Skeletal muscle satellite cell (primary cell): ENCODE measurements around the gene GPC6.

Experiments
- H3K27me3 ChIP-seq: 2 replicates; pipeline ENCODE4 v1.7.0; 2013; ENCODE audit warnings: low read length; ENCODE audit not compliant: control insufficient read depth, insufficient read depth
- H3K36me3 ChIP-seq: 2 replicates; pipeline ENCODE4 v1.7.0; 2013; ENCODE audit warnings: mild to moderate bottlenecking, control low read depth, low read length; ENCODE audit not compliant: insufficient read depth
- H3K4me1 ChIP-seq: 2 replicates; pipeline ENCODE4 v1.7.0; 2013; ENCODE audit warnings: low read length; ENCODE audit not compliant: control insufficient read depth, insufficient read depth
- H3K4me2 ChIP-seq: 2 replicates; pipeline ENCODE4 v1.7.0; 2013; ENCODE audit warnings: mild to moderate bottlenecking, low read length
- H3K4me3 ChIP-seq: 2 replicates; pipeline ENCODE4 v1.7.0; 2013; ENCODE audit warnings: low read length
- H3K9ac ChIP-seq: 2 replicates; pipeline ENCODE4 v1.7.0; 2013; ENCODE audit warnings: mild to moderate bottlenecking, low read depth, low read length, moderate library complexity
- H3K9me3 ChIP-seq: replicated peaks from 2 replicates; pipeline ENCODE4 v1.7.0; 2013; ENCODE audit warnings: mild to moderate bottlenecking, control low read depth, low read length

GPC6 gene

DNA sequence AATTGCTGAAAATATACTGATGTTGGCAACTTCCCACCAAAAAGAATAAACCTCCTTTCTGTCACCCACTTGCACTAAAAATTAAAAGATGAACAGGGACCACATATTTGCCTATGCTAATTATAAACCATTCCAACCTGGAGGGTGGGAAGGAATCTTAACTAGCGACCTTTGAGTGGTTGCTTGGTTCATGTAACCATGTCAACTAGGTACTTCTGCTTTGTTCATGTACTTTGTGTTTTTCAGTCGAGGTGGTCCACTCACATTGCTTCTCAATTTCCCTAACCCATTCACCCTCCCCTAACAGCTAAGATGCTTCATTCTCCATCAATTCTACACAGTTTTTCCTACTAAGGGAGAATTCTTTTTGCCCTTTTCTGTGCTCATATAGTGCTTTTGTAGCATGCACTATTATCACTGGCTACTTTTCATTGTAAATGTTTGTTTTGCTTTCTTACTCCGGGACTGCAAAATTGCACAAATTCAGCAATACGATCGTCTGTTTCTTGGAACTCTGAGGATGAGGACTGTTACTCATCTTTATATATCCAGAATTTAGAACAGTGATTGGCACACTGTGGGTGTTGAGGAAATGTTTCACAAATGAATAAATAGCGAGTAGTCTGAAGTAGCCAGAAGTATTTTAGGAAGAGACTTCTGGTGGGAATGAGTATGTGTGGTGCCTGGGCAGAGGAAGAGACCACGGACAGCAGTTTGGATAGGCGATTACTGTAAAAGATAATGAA is 187.5 kb downstream of the GPC6 start:
- Histone ChIP-seq H3K9ac (no peak overlapping the region), H3K4me1 (peaks cover 22% of the 10 kb centered on the region), H3K4me3 (peak overlapping the region; percentile 28), H3K36me3 (no peaks in the 10 kb centered on the region), H3K27me3 (no peaks in the 10 kb centered on the region), H3K4me2 (peak overlapping the region; percentile 61), H3K9me3 (no peaks in the 10 kb centered on the region)

DNA sequence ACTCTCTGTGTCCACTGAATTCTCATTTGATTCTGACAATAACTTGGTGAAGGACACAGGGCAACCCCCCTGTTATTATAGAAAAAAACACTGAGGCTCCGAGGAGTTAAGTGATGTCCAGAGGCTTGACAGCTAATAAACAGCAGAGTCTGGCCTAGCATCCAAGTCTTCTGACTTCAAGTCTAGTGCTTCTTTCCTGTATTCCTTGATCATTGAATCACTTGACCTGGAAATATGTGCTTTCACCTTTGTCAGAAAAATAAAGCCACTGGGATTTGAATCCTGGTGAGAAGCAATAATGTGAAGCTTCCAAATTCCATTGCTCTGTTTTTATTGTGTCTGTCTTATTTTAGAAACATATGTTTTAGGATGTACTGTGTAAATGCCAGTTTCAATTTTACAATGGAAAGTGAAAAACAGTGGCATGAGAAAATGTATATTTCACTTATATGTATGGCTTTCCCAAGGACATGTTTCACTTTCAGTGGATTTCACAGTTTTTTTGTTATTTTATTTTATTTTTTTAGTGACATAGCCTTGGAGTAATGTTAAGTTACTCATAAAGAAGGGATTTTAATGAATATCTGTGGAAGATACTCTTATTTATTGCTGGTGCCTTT is 190.2 kb downstream of the GPC6 start:
- no peak overlapping the region for H3K4me3 ChIP-seq
- no peaks in the 10 kb centered on the region for H3K27me3 ChIP-seq
- H3K9me3 ChIP-seq, result no peaks in the 10 kb centered on the region
- no peak overlapping the region for H3K9ac ChIP-seq
- peak overlapping the region; percentile 48 for H3K4me2 ChIP-seq
- H3K36me3 ChIP-seq, result no peaks in the 10 kb centered on the region
- peaks cover 22% of the 10 kb centered on the region for H3K4me1 ChIP-seq

DNA sequence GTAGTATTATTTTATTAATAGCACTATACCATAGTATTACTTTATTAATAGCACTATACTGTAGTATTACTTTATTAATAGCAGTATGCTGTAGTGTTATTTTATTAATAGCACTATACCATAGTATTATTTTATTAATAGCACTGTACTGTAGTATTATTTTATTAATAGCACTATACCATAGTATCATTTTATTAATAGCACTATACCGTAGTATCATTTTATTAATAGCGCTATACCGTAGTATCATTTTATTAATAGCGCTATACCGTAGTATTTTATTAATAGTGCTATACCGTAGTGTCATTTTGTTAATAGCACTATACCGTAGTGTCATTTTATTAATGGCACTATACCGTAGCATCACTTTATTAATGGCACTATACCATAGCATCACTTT is 191.8 kb downstream of the GPC6 start:
- no peaks in the 10 kb centered on the region for H3K27me3 ChIP-seq
- no peak overlapping the region for H3K4me3 ChIP-seq
- H3K4me2 ChIP-seq, result no peak overlapping the region
- no peak overlapping the region for H3K9ac ChIP-seq
- peaks cover 22% of the 10 kb centered on the region for H3K4me1 ChIP-seq
- no peaks in the 10 kb centered on the region for H3K36me3 ChIP-seq
- H3K9me3 ChIP-seq, result no peaks in the 10 kb centered on the region

- Histone ChIP-seq H3K27me3 (no peaks in the 10 kb centered on the region), H3K9ac (no peak overlapping the region), H3K4me2 (no peak overlapping the region), H3K4me1 (peaks cover 11% of the 10 kb centered on the region), H3K36me3 (no peaks in the 10 kb centered on the region), H3K4me3 (no peak overlapping the region), H3K9me3 (no peaks in the 10 kb centered on the region)
These were observed 193.6 kb downstream of the GPC6 start for GRCh38 chr13:93420206-93420605.

DNA sequence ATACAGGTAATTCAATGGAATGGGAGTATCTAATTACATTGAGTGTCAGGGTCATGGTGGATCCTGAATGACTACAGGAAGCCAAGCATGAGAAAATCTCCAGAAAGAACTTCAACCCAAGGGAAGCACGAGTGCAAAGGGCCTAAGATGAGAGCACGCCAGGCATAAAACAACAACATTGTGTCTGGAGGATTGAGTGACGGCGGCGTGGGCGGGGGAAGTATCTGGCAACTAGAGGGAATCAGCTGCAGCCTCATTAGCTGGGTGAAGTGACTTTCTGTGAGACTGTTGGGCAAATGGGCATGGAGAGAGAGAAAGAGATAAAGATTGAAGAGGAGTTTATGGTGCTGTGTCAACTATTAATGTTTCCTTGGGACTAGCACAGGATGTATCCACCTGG is 194.3 kb downstream of the GPC6 start:
- Histone ChIP-seq H3K4me3 (no peak overlapping the region), H3K9ac (no peak overlapping the region), H3K9me3 (no peaks in the 10 kb centered on the region), H3K4me1 (peaks cover 11% of the 10 kb centered on the region), H3K36me3 (no peaks in the 10 kb centered on the region), H3K4me2 (no peak overlapping the region), H3K27me3 (no peaks in the 10 kb centered on the region)

DNA sequence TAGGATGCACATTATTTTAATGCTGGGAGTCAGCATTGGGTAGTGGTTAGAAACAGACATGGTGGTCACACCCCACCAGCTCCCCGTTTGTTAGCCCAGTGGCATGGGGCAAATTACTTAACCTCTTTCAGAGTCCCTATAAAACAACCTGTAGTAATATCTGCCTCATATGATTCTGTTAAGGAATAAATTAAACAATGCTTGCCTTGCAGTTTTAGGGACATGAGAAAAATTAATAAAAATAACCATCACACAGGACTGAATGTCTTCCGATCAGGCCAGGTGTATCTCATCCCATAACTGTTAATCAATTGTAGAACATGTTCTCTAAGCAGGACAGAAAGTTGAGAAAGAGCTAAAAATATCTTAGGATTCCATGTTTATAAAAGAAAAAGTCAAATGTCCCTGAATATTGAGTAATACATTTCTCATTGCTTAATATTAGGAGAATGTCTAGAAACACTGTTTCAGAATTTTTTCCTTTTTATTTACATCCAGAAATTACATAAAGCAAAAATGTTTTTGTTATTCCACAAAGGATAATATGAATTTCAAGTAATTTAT is 196.5 kb downstream of the GPC6 start:
- H3K4me3 ChIP-seq, result no peak overlapping the region
- no peaks in the 10 kb centered on the region for H3K36me3 ChIP-seq

DNA sequence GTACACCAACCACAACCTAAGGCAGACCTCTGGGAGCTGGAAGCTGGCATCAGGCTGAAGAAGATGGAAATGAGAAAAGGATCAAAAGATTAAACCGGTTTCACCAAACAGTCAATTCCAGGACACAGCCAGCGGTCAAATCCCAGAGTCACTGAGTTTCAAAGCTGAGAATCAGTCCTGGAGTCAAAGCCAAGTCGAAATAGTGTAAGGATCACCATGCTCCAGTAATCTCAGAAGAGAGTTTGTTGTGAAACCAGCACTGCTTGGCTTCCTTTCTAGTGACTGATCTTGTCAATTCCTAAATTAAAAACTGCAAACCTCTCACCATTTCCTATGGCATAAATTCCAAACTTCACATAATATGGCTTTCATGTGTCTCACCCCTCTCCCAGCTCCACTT is 198.8 kb downstream of the GPC6 start:
- no peaks in the 10 kb centered on the region for H3K36me3 ChIP-seq

More for the DNA sequence above, 196.5 kb downstream of the GPC6 start:
- no peak overlapping the region for H3K9ac ChIP-seq
- no peak overlapping the region for H3K4me2 ChIP-seq
- no peaks in the 10 kb centered on the region for H3K27me3 ChIP-seq
- H3K9me3 ChIP-seq, result no peaks in the 10 kb centered on the region
- no peaks in the 10 kb centered on the region for H3K4me1 ChIP-seq

GRCh38 chr13:93430381-93430780 is 203.8 kb downstream of the GPC6 start:
- no peak overlapping the region for H3K4me3 ChIP-seq
- no peaks in the 10 kb centered on the region for H3K27me3 ChIP-seq
- H3K9me3 ChIP-seq, result no peaks in the 10 kb centered on the region
- no peak overlapping the region for H3K9ac ChIP-seq
- H3K36me3 ChIP-seq, result no peaks in the 10 kb centered on the region
- no peak overlapping the region for H3K4me2 ChIP-seq
- H3K4me1 ChIP-seq, result no peaks in the 10 kb centered on the region

More for the DNA sequence above, 198.8 kb downstream of the GPC6 start:
- H3K4me3 ChIP-seq, result no peak overlapping the region
- H3K9ac ChIP-seq, result no peak overlapping the region
- no peaks in the 10 kb centered on the region for H3K4me1 ChIP-seq
- no peaks in the 10 kb centered on the region for H3K27me3 ChIP-seq
- no peaks in the 10 kb centered on the region for H3K9me3 ChIP-seq
- H3K4me2 ChIP-seq, result no peak overlapping the region

GRCh38 chr13:93435651-93436050 is 209.0 kb downstream of the GPC6 start:
- no peaks in the 10 kb centered on the region for H3K36me3 ChIP-seq
- H3K4me2 ChIP-seq, result no peak overlapping the region
- H3K4me3 ChIP-seq, result no peak overlapping the region
- no peaks in the 10 kb centered on the region for H3K4me1 ChIP-seq
- H3K9me3 ChIP-seq, result no peaks in the 10 kb centered on the region
- H3K9ac ChIP-seq, result no peak overlapping the region
- H3K27me3 ChIP-seq, result no peaks in the 10 kb centered on the region

DNA sequence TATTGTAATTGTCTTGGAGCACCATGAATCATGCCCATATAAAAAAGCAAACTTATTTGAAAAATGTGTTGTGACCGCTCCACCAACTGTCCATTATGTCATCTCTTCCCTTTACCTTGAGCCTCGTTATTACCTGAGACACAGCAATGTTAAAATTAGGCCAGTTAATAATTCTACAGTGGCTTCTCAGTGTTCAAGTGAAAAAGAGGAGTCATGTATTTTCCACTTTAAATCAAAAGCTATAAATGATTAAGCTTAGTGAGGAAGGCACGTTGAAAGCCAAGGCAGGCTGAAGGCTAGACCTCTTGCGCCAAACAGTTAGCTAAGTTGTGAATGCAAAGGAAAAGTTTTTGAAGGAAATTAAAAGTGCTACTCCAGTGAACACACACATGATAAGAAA is 210.5 kb downstream of the GPC6 start:
- Histone ChIP-seq H3K36me3 (no peaks in the 10 kb centered on the region), H3K27me3 (no peaks in the 10 kb centered on the region), H3K9me3 (no peaks in the 10 kb centered on the region), H3K4me3 (no peak overlapping the region), H3K4me1 (no peaks in the 10 kb centered on the region), H3K4me2 (no peak overlapping the region), H3K9ac (no peak overlapping the region)

DNA sequence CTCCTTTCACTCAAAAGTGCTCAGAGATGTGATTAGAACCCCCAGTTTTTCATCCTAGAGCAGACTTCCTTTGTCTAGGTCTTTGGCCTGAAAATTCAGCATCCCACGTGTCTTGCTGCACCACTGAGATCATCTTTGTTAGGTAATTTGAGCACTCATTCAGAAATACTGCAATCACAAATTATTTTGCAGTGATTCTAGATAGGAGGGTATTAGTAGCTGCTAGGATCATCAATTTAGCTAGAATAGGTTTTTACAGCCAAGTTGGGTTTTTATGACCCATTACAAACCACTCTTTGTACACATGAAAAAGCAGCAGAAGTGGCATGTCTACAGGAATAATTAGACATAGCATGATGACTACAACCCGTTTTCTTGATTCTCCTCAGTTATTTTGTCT is 219.6 kb downstream of the GPC6 start:
- no peaks in the 10 kb centered on the region for H3K9me3 ChIP-seq
- H3K36me3 ChIP-seq, result no peaks in the 10 kb centered on the region
- H3K9ac ChIP-seq, result no peak overlapping the region
- no peak overlapping the region for H3K4me2 ChIP-seq
- no peaks in the 10 kb centered on the region for H3K27me3 ChIP-seq
- no peak overlapping the region for H3K4me3 ChIP-seq
- H3K4me1 ChIP-seq, result no peaks in the 10 kb centered on the region

DNA sequence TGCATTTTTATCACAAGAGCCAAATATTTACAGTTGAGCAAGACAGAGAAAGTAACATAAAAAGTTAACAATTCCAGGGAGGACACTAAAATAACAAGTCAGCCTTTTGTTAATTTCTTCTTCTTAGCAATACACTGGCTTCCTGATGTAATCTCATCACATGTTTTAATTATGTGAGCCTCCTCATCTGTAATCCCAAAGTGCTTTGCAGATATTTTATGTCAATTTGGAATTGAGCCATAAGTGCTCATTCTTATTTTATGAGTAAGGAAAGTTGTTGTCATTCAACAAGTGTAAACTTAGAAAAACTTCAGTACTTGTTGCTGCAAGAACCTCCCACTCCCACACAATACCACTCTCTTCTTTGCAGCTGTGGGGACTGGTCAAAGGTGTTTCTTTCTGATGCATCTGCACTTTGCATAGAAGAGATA is 223.6 kb downstream of the GPC6 start:
- Histone ChIP-seq H3K4me3 (no peak overlapping the region), H3K4me2 (no peak overlapping the region), H3K27me3 (no peaks in the 10 kb centered on the region), H3K9me3 (no peaks in the 10 kb centered on the region), H3K4me1 (no peaks in the 10 kb centered on the region), H3K36me3 (no peaks in the 10 kb centered on the region), H3K9ac (no peak overlapping the region)
